Keratinocyte (primary cell): ENCODE results near the gene HIPK4.

Source experiments
- CTCF ChIP-seq, 3 experiments: IDR thresholded peaks in 1 of 3; conservative IDR thresholded peaks in 1 of 3; optimal IDR thresholded peaks in 1 of 3; 2 replicates in 2 of 3; 3 replicates in 1 of 3; pipeline versions ENCODE3 to v1.5.1; 2011; ENCODE audit warnings: low read length in 3 of 3, mild to moderate bottlenecking in 3 of 3, moderate library complexity in 2 of 3, control low read depth in 1 of 3, inconsistent platforms in 1 of 3; ENCODE audit not compliant: insufficient read depth in 2 of 3; ENCODE audit errors: extremely low read depth in 1 of 3
- EZH2 ChIP-seq: IDR thresholded peaks from one replicate; pipeline ENCODE4 v1.6.1; 2012; ENCODE audit warnings: inconsistent platforms, mild to moderate bottlenecking, low read length, moderate library complexity

GRCh38 chr19:40355975-40356680, 33.9 kb downstream of the HIPK4 start:
- TF ChIP-seq EZH2, result no peak
- no peak for TF ChIP-seq CTCF (optimal IDR thresholded peaks at IDR 0.05 in 1 of 3, IDR thresholded peaks at IDR 0.05 in 1 of 3, conservative IDR thresholded peaks at IDR 0.05 in 1 of 3; ENCODE audit: extremely low read depth in 1 of 3, insufficient read depth in 2 of 3, low read length in 3 of 3)
